COR-L47 (cell line): ENCODE results near the gene FAM3D.
A peak's percentile ranks its signal among the peaks of the same experiment; 100 is the strongest.

Source experiments
- DNase-seq: peaks from one replicate; lab custom pipeline; 2025; lab: John Stamatoyannopoulos, UW

FAM3D gene

DNA sequence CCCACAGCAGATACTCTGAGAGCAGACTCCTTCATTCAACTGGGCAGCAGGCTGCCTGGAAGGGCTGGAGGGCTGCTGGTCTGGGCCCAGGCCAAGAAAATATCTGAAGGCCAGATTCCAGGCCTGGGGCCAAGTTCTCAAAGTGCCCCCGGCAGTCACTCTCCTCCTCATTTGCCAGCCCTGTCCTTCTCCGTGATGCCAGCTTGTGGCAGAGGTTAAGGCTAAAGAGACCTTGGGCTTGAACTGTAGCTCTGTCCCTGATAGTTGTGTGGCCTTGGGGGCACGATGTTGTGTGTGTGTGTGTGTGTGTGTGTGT is 39.0 kb downstream of the FAM3D start:
- no peak for DNase-seq

DNA sequence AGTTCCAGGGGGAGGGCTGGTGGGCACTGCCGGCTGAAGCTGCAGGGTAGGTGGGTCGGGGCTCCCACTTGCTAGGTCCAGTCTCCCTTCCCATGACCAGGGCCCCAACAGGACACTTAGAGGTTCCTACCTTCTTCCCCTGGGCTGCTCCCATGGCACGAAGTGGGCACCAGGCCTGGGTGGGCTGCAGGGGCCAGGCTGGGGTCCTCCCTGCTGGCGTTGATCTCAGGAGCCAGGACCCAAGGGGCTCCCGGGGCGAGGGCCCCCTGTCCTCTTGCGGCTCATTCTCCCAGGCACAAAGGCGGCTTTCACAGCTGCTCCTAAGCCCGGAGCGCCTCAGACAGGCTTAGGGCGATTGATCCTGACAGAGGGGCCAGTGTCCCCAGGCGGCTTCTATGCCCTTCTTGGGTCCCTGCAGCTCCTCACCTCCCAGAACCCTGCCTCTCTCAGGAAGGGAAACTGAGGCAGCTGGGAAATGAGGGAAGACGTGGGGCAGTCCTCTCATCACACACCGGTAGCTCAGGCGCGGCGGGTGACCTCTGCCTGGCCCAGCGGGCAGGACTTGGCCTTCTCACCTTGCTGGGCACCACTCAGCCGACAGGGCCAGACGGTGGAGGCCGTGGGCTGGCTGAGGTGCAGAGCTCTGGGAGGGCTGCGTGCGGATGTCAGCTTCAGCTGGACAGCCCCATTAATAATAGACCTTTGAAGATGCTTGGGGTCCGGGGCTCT is 39.6 kb downstream of the FAM3D start:
- DNase-seq, result no peak

DNA sequence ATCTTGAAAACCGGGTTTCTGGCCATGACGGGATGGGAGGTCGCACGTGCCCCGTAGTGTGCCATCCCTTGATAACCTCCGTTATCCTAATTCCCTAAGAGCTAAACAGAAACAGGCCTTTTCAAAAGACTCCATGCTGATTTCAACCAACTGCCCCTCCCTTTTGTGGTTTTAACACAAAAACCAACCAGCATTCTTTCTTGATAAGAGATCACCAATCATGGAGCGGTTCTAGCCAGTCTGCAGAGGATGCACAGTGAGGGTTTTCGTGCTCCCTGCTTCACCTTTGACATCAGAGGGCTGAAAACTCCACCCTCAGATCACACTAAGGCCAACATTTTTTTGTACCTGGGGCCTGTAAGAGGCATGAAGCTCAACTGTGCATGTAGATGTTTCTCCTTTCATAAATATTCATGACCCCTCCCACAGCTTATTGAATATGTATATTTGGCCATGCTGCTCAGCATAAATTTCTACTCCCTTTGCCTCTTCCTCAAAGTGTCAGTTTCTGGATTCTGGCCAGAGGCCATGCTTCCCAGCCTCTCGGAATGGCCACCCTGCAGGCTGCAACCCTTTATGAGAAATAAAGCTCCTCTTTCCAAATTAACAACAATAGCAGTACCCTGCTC is 41.3 kb downstream of the FAM3D start:
- DNase-seq, result no peak

DNA sequence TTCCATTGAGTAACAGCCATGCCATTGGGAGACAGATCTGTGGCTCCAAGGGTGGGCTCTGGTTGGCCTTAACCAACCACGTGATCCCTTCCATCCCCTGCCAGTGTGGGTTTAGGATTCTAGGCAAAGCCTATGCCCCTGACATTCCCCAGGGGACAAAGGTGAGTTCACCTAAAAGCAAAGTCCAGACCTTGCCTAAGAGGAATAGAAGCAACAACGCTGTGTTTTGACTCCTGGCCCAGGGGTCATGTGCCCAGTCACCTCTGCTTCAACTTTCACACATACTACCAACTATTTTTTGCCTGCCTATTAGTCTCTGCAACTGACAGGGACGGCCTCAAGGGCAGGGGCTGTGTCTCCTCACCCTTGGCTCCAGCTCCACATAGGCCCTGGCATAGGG is 42.0 kb downstream of the FAM3D start:
- no peak for DNase-seq

DNA sequence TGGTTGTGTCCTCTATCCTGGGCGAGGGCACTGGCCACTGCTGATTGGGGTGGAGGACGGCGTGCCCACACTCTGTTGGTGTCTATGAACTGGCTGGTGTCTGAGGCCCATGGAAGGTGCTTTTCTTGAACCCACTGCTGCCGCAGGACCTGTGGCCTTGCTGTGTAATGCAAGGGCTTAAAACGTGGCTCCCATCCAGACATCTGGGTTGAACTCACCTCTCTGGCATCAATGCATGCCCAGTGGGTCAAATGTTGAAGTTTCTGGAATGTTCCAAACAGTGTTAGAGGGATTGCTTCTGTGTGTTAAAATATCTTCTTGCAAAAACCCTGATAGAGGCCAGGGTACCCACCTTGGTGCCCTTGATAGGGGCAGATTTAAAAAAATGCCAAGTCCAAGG is 42.6 kb downstream of the FAM3D start:
- no peak for DNase-seq

DNA sequence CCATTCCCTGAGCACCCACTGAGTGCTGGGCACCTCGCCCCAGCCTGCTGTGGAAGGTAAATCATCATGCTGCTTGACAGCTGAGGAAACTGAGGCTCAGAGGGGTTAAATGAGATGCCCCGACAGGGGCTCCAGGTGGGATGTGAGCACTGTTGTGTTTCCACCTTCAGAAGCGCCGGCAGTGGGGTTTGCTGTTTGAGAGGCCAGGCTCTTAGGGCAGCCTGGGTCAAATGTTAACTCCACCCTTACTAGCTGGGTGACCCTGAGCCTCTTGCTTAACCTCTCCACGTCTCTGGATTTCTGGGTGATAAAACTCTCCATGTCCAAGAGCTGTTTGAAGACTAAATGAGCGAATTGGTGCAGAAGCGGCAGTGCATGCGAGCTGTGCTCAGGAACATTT is 43.1 kb downstream of the FAM3D start:
- DNase-seq, result no peak

DNA sequence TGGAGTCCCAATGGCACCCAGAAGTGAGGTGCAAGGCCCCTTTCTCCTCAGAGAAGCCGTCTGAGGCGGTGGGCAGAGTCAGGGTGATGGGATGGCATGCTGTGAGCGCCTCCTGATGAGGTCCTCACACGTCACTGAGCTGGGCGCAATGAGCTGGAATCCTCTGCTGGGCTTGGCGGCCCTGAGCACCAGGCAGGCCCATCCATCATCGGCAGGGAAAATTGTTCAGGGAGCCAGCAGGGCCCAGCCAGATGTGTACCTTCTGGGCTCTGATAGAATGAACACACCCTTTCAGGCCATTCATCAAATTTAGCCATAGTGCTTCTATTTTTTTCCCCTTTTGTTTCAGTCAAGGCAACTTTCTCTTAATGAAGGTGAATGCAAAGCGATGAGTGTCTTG is 43.7 kb downstream of the FAM3D start:
- no peak for DNase-seq

DNA sequence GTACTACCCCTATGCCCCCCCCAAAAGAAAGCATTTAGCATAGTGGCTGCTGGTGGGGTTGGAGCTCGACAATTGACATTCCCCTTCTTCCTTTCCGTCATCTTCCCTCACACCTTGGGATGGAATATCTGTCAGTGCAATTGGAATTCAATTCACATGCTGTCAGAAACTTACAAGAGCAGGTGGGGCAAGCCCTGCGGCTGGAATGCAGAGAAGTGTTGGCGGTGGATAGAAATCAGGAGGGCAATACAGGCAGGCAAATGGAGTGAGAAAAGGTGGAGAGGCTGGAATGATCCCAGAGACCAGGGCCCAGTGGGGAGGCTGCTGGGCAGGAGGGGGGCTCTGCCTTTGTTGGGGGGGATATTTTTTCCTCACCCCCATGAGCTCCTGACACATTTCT is 44.1 kb downstream of the FAM3D start:
- DNase-seq, result no peak

DNA sequence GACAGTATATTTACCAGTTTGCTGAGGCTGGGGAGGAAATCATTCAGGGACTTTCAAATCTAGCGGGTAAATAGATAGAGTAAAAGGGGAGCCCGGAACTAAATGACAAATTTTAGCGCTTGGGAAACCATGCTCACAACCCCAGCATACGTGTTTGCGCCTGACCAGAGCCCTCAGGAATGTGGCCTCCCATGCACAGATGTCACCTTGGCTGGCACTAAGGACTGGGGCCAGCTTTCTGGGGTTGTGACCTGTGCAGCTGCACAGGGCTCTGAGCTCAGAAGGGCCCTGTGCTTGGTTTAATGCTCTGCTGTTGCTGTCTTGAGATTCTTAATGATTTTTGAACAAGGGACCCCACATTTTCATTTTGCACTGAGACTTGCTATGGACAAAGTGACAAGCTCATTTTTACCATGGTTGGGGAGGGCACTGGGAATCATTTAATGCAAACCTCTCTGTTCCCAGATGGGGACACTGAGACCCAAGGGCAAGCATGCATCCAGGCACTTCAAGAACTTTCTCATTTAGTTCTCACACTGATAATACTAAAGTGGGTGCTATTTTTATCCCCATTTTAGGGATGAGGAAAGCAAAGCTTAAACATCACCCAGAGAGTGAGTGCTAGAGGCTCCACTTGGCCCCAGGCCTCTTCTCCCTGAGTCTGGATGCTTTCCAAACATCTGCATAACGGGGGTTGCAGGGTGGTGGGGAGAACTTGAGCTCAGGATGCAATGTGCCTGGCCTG is 45.3 kb downstream of the FAM3D start:
- DNase-seq, result no peak

DNA sequence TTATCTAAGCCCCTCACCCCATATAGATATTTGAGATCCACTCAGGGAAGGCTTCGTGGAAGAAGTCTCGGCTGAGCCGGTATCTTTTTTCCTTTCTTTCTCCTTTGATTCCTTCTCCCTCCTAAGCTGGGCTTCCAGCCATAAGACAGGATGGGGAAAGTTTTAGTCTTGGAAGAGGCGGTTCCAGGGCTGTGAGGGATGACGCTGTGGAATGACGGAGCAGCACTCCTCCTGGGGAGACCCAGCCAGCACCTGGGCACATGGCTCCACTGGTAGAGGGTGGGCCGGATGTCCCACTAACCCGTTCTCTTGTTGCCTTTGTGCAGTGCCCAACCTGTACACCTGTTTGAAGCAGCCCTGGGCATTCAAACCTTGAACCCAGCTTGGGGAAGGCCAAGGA is 46.2 kb downstream of the FAM3D start:
- no peak for DNase-seq

DNA sequence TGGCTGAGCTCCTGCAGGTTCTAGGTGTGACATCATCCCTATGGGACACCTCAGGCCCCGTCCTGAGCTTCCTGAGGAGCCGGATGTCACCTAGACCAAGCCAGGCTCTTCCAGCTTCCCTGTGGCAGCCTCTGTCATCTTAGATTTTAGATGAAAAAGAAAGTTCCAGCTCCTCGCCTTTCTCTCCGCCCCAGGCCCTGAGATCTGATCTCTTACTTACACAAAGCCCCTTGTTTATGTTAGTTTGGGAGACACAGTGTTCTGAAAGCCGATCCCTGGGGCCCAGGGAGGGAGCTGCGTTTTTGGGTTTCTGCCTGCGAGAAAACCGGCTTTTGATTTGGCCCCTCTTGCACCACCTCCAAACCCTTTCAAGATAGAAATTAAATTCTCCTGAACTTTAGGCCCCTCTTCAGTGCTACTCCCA is 49.2 kb downstream of the FAM3D start:
- no peak for DNase-seq

DNA sequence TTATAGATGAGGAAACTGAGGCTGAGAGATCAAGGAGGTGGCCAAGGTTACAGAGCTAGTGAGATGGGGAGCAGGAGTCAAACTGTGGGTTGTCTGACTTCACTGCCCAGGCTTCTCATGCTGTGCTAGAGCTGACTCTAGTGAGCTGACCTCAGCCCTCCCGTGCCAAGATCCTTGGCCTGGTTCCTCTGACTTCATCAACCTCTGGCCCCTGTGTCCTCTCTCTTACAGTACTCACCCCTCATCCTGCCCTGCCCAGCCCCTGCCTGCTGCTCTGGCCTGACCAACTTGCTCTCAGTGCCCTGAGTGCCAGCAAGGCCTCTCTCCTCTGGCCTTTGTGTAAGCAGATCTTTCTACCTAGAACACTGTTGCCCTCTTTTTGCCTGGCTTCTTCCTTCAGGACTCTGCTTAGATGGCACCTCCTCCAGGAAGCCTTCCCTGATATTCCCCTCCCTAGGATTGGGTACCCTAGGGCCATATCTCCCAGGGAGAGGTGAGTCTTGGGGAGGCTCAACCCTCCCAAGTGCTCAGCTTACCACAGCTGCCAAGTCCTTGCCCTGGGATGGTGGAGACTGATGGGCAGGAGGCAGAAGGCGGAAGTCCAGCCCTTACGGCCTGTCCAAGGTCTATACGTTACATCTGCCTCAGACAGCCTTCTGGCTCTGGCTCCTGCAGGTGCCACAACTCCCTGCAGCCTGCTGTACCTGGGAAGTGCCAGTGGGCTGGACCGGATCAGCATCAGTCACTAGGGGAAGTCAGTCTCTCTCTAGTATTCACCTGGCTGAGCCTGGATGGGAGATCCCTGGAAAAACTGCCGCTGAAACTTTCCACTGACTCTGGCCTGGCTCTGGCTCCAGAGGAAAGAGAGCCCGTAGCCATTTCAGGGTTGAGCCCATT is 53.1 kb downstream of the FAM3D start:
- DNase-seq, result no peak

DNA sequence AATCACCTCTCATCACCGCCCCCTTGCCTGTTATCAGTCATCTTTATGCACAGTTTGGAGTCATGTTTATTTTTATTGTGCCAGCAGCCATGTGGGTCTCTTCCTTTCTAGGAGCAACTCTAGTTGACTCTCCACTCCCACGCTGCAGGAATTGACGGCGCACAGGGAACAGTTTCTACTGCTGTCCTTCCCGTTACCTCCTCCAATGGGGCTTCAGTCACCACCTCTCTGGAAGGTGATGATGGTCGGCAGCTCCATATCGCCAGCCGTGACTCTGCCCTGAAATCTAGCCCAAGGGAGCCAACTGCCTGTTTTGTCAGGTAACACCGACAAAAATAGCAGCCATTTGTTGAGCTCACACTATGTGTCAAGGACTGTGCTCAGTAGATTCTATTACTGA is 53.7 kb downstream of the FAM3D start:
- no peak for DNase-seq

DNA sequence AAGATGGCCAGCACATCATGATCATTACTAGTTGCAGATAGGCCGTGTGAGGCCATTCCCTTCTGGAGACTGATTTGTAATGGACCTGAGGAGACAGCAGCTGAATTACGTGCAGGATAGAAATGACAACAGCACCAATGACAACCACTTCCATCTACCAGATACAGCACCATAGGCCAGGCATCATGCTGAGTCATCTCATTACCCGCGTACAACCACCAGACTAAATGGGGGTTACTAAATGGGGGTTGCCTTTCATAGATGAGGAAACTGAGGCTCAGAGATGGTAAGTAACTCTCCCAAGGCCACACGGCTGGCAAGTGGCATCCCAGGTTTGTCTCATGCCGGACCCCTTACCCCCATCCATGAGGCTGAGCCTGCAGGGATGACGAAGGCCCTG is 56.6 kb downstream of the FAM3D start:
- no peak for DNase-seq

DNA sequence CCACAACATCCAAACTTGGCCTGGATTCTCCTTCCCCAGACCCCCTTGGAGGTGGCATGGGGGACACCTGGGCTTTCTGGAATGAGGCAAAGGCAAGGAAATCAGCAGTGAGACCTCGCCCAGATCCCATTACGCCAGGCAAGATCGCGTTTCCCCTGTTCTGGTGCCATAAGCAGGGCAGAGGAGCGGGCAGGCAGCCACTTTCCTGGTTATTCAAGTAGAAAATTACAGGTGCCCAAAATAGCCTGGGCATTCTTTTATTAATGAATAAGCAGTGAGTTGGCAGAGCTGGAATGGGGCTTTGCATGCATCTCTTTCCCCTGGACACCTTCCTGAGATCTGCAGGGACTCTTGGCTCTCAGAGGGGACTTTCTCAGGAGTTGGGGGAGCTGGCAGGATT is 57.9 kb downstream of the FAM3D start:
- peak; percentile 82 for DNase-seq

DNA sequence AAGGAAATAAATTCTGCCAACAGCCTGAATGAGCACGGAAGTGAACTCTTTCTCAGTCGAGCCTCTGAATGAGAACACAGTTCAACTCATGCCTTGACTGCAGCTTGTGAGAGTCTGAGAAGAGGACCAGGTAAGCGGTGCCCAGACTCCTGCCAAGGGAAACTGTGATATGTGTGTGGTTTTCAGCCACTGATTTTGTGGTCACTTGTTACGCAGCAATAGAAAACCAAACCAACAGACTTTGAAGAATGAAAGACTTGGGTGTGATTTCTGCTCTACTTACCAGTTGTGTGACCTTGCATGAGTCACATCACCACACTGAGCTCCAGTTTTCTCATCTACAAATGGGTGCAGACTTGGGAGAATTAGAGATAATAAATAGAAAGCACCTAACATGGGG is 58.8 kb downstream of the FAM3D start:
- DNase-seq, result no peak

DNA sequence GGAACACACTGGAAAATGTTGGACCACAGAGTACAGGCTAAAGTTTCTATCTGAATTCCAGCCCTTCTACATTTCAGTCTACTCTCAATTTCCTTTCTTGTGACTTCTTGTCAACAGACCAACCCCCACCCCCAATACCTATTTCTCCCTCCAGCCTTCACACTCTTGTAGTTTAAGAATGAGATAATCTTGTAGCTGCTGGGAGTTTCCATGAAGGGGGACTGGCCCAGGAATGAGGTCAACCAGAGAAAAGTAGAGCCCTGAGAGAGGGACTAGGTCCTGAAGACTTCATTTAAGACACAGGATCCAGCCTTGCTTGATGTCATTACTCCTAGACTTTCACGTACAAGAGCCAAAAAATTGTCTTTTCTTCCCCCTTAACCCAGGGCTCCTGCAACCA is 59.9 kb downstream of the FAM3D start:
- DNase-seq, result no peak

DNA sequence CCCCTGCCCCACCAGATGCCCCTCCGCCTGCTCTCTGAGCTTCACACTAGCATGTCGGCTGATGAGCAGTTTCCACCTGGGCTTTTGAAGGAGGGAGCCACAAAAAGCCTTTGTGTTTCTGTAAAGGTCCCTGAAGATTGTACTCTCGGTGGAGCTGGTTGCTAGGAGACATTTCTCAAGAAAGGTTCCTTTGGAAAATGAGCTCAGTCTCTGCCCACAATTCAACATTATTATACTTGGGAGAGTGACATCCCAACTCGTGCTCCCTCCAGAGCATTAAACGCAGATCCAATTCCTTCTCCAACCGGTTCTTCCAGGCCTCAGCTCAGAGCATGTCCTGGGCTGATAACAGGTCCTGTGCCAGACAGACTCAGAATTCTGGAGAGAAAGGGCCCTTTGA is 62.5 kb downstream of the FAM3D start:
- DNase-seq, result no peak

DNA sequence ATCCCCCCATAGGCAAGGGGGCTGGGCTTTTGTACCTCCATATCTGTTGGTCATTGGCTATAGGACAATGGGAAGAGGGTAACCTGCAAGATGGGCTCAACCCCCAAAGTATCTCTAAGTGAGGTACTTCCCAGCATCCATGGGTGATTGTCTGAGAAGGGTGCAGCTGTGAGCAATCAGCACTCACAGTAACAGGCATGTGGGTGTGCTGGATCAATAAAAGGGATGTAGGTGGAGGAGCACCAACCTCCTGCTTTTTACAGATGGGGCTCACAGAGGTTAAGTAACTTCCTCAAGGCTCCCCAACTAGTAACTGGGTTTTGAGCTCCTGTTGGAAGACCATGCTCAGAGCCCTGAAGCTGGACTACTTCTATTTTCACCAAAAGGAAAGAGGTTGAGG is 63.0 kb downstream of the FAM3D start:
- no peak for DNase-seq

DNA sequence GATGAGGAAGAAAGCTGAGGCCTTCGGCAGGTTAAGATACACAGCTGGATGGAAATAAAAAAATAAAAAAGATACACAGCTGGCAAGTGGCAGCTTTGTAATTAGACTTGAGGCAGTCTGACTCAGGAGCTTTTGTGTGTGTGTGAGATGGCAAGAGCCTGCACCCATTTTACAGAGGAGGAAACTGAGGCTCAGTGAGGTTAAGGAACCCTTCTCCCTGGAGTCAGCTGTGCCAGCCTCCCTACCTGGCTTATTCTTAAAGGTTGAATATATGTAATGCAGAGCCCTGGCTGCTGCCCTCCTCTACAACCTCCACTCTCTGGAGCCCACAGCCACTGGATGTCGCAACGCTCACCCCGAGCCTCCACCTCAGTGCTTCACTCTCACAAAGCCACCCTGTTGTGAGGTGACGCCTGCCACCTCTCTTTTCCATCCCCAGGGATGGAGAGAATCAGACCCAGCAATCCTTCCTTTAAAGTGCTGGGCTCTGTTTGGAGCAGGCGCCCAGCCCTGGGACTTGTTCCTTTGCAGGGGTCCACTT is 68.7 kb downstream of the FAM3D start:
- DNase-seq, result no peak

DNA sequence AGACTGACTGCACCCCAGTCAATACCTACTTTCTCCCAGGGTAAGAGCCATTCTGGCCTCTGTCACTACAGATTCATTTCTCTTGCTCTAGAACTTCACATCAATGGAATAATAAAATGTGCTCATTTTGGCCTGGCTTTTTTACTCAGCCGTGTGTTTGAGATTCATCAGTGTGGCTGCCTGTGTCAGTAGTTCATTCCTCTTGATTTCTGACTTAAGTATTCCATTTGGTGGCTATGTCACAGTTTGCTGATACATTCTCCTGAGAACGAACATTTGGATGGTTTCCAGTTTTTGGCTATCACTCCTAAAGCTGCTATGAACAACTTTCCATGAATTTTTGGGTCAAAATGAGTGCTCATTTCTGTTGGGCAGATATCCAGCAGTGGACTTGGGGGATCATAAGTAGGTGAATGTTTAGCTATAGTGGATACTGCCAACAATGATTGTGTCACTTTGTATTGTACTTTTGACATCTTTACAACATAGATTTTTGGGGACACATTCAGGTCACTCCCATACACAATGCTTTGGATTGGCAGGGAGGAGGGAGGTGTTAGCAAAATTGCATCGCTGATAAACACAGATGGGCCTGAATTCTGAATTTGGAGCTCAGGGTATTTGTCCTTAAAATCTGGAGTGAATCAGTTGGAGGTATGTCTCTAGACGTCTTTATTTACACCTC is 69.6 kb downstream of the FAM3D start:
- no peak for DNase-seq

DNA sequence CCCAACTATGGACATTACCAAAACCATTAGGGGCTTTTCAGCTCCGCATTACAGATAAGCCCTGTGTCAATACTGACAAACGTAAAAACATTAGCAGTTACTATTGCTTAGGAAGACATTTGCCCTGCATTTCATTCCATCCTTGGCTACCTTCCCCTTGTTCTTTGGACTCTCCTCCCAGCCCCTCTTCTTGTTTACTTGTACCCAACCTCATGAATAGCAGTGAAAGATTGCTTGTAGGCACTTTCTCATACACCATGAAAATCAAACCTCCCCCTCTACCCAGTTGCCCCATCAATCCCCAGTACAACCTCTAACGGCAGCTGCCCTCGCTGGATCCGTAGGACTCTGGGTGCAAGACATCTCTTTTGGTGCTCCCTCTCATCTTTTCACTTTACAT is 72.5 kb downstream of the FAM3D start:
- no peak for DNase-seq
